HG03139 (cell line): ENCODE measurements around the gene PRKN.

Source experiments
- ATAC-seq: cut with Tn5 transposase; IDR thresholded peaks from one replicate; pipeline ENCODE4 v1.9.1; 2021; ENCODE audit not compliant: unreplicated experiment

The PRKN gene

GRCh38 chr6:161696801-161697200, 1030.8 kb downstream of the PRKN start:
- ATAC-seq, result no peak

DNA sequence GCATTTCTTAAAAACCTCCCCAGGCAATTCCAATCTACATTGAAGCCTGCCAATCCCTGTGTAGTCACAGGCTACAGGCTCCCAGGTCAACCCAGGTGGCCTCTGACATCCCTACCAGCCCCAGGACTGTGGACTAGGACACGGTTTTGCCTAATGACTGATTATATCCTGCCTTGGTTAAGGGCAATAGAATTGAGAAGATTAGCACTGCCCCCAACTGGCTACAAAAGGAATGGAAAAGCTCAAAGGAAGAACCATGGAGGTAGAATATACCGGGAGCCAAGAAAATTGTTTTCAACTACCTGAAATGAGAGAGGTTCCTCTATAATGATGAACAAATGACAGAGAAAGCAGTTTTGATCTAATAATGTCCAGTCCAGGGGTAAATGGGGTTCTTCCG, 1032.6 kb downstream of the PRKN start:
- no peak for ATAC-seq

- ATAC-seq, result no peak
Measured at GRCh38 chr6:161686655-161687054, 1040.9 kb downstream of the PRKN start.

DNA sequence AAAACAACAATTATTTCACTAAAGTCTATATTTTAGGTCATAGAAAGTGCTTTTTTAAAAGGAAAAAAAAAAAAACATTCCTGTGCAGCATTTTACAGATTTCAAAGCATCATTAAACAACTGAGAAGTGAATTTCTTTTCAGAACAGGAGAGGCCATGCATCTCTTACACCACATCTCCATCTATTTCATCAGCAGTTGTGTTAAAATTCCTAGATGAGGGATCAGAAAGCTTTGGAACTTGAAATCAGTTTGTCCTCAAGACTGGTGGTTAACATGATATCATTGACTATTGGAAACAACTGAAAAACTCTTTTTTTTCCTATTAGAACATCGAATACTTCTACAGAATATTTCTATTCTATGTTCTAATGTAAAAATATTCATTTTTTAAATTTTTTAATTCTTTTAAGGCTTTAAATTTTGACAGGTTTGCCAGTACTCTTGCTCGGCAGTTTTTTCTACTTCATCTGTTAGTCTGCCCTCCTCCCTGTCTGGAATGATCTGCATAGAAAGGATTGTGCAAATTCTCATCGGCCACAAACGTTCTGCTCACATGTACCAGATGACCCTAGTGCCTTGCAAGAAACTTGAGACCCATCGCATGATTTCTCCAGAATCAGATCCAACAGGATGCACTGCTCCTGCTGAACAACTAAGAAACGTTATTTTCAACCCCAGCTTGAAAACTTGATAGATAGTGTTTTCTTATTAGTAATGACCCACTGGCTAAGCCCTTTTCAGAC, 1042.7 kb downstream of the PRKN start:
- ATAC-seq, result no peak

DNA sequence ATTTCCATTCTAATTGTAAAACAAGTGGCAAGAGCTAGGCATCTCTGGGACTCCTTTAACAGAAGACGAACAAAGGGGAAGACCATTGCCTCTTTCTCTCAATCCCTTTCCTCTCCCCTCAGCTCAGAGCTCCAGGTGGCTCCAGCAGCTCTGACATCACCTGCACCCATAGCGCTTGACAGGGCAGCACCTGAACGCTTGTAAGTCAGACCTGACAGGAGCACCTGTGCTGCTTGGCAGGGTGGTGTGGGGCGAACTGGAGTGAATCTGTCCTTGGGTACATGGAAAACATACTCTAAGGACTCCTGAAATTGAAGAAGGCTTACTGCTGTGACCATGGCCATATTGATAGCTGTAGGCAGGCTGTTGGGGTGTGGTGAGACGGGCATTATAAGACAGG, 1044.2 kb downstream of the PRKN start:
- ATAC-seq, result no peak

GRCh38 chr6:161682982-161683381, 1044.6 kb downstream of the PRKN start:
- no peak for ATAC-seq

- no peak for ATAC-seq
Measured at GRCh38 chr6:161679980-161680538, 1047.5 kb downstream of the PRKN start.

- ATAC-seq, result no peak
Measured at GRCh38 chr6:161677188-161677587, 1050.4 kb downstream of the PRKN start.

- no peak for ATAC-seq
Measured at GRCh38 chr6:161676586-161676985, 1051.0 kb downstream of the PRKN start.

- ATAC-seq, result no peak
Measured at GRCh38 chr6:161674930-161675682, 1052.5 kb downstream of the PRKN start.

DNA sequence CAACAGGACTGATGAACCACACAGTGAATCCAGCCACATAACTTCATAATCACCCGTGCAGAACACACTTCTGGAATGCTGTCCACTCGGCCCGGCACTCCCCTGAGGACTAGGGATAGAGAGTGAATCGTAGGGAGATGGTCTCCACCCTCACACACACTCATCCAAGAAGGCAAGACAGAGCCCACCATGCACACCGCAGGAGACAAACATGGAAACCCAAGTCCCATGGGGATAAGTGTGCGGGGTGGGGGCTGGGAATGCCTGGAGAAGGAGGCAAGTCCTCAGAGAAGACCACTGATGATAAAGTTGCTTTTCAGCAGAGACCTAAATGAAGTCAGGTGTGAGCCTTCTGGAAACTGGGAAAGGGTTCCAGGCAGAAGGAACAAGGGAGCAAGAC, 1054.5 kb downstream of the PRKN start:
- ATAC-seq, result no peak

- ATAC-seq, result no peak
Measured at GRCh38 chr6:161671117-161671516, 1056.4 kb downstream of the PRKN start.

DNA sequence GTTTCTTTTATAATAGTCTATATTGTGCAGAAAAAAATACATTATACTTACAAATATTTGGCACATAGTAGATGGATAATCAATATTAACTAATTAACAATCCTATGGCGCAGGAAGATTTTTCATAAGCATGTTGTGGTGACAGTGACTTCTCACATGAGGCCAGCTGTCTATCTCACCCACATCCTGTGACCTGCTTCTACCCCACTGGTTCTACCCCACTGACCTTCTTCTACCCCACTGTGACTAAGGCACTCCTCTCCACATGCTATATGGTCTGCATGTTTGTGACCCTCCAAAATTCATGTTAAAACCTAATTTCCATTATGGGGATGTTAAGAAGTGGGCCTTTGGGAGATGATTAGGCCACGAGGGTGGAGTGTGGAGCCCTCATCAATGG, 1058.9 kb downstream of the PRKN start:
- no peak for ATAC-seq

DNA sequence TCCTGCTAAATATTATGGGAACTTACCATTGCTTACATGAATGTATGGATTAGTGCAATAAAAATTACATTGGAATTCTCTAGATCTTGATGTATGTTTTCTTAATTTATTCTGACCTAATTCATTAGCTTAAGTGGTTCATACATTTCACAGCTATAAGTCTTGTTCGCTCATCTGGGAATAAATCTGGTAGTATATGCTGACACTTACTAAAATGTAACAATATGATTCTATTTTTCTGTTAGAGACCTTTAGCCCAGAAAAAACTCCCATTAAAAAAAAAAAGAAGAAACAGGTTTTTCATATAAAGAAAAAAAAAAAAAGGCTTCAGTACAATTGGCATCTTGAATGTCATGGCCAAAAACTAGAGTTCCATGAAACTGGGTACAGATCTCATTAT, 1059.6 kb downstream of the PRKN start:
- ATAC-seq, result no peak

GRCh38 chr6:161663682-161664081, 1063.9 kb downstream of the PRKN start:
- no peak for ATAC-seq

DNA sequence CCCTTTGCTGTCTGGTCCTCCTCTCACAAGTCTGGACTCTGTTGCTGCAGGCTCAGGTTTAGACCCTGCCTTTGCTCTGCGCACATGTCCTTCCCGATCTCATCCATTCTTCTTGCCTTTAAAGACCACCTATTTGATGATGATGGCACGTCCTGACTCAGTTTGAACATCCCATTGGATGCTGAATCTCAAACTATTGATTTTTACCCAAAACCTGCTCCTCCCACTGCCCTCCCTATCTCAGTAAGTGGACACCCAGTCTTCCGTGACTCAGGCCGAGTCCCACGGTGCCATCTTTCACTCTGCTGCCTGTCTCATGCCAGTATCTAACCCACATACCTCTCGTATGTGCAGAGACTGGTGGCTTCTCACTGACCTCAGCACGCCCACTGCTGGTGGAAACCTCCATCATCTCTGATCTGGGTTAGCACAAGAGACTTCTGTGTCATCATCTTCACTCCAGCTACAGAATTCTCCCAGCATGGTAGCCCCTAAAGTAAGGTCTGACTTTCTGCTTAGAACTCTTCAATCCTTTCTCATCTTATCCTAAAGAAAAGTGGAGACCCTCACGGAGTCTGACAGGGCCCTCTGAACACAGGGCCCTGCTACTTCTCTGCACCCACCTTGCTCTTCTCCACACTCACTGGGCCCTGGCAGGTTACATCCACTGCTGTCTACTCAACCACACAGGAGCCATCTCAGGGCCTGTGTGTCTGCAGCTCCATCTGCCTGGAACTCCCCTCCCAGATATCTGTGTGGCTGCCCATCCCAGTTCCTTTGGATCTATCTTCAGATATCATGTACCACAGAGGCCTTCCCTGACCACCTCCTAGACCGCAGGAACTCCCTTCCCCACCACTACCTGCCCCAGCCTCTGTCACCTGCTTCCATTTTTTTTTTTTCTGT, 1066.6 kb downstream of the PRKN start:
- no peak for ATAC-seq

DNA sequence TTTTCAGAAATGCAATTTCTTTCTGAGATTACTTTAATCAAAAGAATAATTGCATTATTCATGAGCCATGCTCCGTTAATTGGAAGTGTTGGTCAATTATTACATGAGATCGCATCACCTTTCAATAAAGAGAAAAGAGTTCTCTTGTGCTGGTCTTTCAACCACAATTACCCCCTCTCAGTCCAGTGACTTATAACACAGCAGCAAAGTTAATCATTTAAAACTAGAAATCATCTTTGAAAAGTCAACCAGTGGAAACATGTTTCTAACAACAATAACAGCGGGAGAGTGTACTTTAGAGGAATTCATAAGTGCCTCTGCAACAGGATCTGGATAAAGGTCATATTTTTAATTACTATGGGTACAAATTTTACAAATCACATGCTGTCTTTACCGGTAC, 1069.4 kb downstream of the PRKN start:
- ATAC-seq, result no peak

DNA sequence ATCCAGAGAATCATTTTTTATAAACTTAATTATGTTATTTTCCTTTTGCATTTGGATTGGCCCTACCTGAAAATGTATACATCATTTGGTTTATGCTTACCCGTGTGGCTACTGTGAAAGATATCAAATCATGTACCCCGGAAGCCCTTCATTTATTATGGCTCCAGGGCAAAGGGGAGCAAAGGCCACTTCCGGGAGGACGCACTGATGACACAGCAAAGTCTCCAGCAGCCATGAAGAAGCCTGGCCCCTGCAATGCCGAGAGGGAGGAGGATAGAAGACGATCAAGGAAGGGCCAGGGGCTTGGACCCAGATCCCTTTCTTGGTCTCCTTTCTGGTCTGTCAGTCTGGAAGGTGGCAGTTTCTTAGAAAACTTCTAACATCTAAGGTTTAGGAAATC, 1073.4 kb downstream of the PRKN start:
- ATAC-seq, result no peak

DNA sequence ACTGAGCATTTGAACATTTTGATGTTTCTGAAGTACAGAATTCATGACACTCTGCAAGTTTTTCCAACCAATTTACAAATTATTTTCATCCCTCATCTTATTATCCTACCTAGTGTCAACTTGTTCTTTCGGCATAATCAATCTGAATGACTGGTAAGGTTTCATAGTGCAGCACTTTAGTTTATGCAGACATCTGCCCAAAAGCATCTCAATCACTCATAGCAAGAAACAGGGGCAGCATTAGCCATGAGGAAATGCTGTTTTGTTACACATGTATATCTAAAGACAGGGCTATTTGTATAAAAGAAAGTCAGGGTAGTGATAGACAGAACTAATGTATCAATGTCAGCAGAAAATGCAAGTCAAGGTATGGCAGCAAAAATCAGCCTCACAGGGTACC, 1075.6 kb downstream of the PRKN start:
- ATAC-seq, result no peak

GRCh38 chr6:161649841-161650240, 1077.7 kb downstream of the PRKN start:
- ATAC-seq, result no peak

GRCh38 chr6:161649068-161649467, 1078.5 kb downstream of the PRKN start:
- no peak for ATAC-seq
